CD14-positive monocyte (primary cell): ENCODE data around the gene STMND1. TPM values are rescaled to one million over a fixed set of nuclear protein-coding genes. Genes with fewer than 3 reads are reported as not detected.

Experiments
- DNase-seq, 3 donors: peaks; one replicate each; pipeline ENCODE4 v3.0.0-alpha.2; 2011 to 2022
- H2AFZ ChIP-seq: 2 replicates; pipeline ENCODE4 v1.6.0; 2012; ENCODE audit warnings: mild to moderate bottlenecking, low read depth, low read length, inconsistent platforms; ENCODE audit not compliant: insufficient read depth, poor library complexity, severe bottlenecking
- H3K27ac ChIP-seq, 2 donors: 1 replicate in 1 of 2; 2 replicates in 1 of 2; pipeline ENCODE4 v1.5.1; 2012 to 2013; ENCODE audit warnings: low read length in 2 of 2, control low read depth in 1 of 2, inconsistent platforms in 1 of 2, low read depth in 1 of 2, mild to moderate bottlenecking in 1 of 2
- H3K27me3 ChIP-seq, 2 donors: one replicate each; pipeline versions ENCODE4 v1.6.0 to v1.6.1; 2011 to 2013; ENCODE audit warnings: low read length in 2 of 2; ENCODE audit not compliant: control insufficient read depth in 2 of 2, insufficient read depth in 2 of 2
- H3K36me3 ChIP-seq, 2 donors: replicated peaks in 1 of 2; 1 replicate in 1 of 2; 2 replicates in 1 of 2; pipeline versions ENCODE4 v1.5.1 to v1.6.1; 2012 to 2013; ENCODE audit warnings: low read length in 2 of 2, control low read depth in 1 of 2, inconsistent platforms in 1 of 2, mild to moderate bottlenecking in 1 of 2; ENCODE audit not compliant: insufficient read depth in 2 of 2, control insufficient read depth in 1 of 2
- H3K4me1 ChIP-seq, 2 donors: 1 replicate in 1 of 2; 2 replicates in 1 of 2; pipeline versions ENCODE4 v1.5.1 to v1.6.1; 2012 to 2013; ENCODE audit warnings: low read length in 2 of 2, control low read depth in 1 of 2, inconsistent platforms in 1 of 2, mild to moderate bottlenecking in 1 of 2, moderate library complexity in 1 of 2; ENCODE audit not compliant: insufficient read depth in 2 of 2, control insufficient read depth in 1 of 2
- H3K4me2 ChIP-seq: replicated peaks from 2 replicates; pipeline ENCODE3; 2012; ENCODE audit warnings: low read length, moderate library complexity, mild to moderate bottlenecking; ENCODE audit not compliant: poor library complexity, severe bottlenecking; ENCODE audit errors: extremely low read depth
- H3K4me3 ChIP-seq, 3 experiments: fragments of 200-600 bp in 1 of 3; sonication (generic) in 1 of 3; replicated peaks in 1 of 3; 1 replicate in 2 of 3; 2 replicates in 1 of 3; pipeline ENCODE4 v1.5.1; 2011 to 2013; ENCODE audit warnings: low read length in 3 of 3, mild to moderate bottlenecking in 3 of 3, control low read depth in 2 of 3, low read depth in 2 of 3, inconsistent platforms in 1 of 3, moderate library complexity in 1 of 3
- H3K79me2 ChIP-seq: 2 replicates; pipeline ENCODE4 v1.6.0; 2012; ENCODE audit warnings: mild to moderate bottlenecking, control low read depth, inconsistent platforms, low read length, moderate library complexity; ENCODE audit not compliant: insufficient read depth
- H3K9ac ChIP-seq: 2 replicates; pipeline ENCODE4 v1.6.0; 2017; ENCODE audit warnings: low read length, mild to moderate bottlenecking; ENCODE audit not compliant: insufficient read depth, poor library complexity, severe bottlenecking
- H3K9me3 ChIP-seq, 2 donors: replicated peaks in 1 of 2; 1 replicate in 1 of 2; 2 replicates in 1 of 2; pipeline versions ENCODE4 v1.5.1 to v1.6.1; 2012 to 2013; ENCODE audit warnings: low read length in 2 of 2, control low read depth in 1 of 2; ENCODE audit not compliant: control insufficient read depth in 1 of 2, insufficient read depth in 1 of 2
- H4K20me1 ChIP-seq: 2 replicates; pipeline ENCODE4 v1.6.0; 2012; ENCODE audit warnings: mild to moderate bottlenecking, low read length, control low read depth, moderate library complexity; ENCODE audit not compliant: insufficient read depth
- H3K27ac Mint-ChIP-seq, 7 donors: one replicate each; pipeline ENCODE4 v1.8.0; 2020; ENCODE audit warnings: mild to moderate bottlenecking in 7 of 7, mixed read lengths in 7 of 7, moderate library complexity in 6 of 7, inconsistent platforms in 2 of 7
- H3K27me3 Mint-ChIP-seq, 3 donors: one replicate each; pipeline ENCODE4 v1.8.0; 2021 to 2022; ENCODE audit warnings: low read depth in 3 of 3, mild to moderate bottlenecking in 3 of 3, mixed read lengths in 3 of 3, moderate library complexity in 3 of 3, inconsistent platforms in 1 of 3
- H3K36me3 Mint-ChIP-seq, 2 donors: one replicate each; pipeline ENCODE4 v1.8.0; 2020; ENCODE audit warnings: mixed read lengths in 2 of 2, inconsistent platforms in 1 of 2, mild to moderate bottlenecking in 1 of 2
- H3K4me1 Mint-ChIP-seq: one replicate; pipeline ENCODE4 v1.8.0; 2020; ENCODE audit warnings: mild to moderate bottlenecking, mixed read lengths
- H3K4me3 Mint-ChIP-seq, 2 donors: one replicate each; pipeline ENCODE4 v1.8.0; 2020; ENCODE audit warnings: mild to moderate bottlenecking in 2 of 2, mixed read lengths in 2 of 2, moderate library complexity in 1 of 2
- H3K9me3 Mint-ChIP-seq, 7 donors: one replicate each; pipeline ENCODE4 v1.8.0; 2020 to 2022; ENCODE audit warnings: mixed read lengths in 7 of 7, mild to moderate bottlenecking in 6 of 7, moderate library complexity in 6 of 7, inconsistent platforms in 2 of 7
- CTCF ChIP-seq: fragments of 200-600 bp; IDR thresholded peaks from one replicate; pipeline ENCODE4 v1.8.0; 2022; ENCODE audit warnings: antibody characterized with exemption, mild to moderate bottlenecking
- WGBS: methylation state at CpG from one replicate; pipeline ENCODE4 v1.1.5; 2013; ENCODE audit warnings: missing lambda C conversion rate; ENCODE audit not compliant: insufficient coverage; 5-methylcytosine and 5-hydroxymethylcytosine counted together
- intact Hi-C, 2 donors: fragments of 100-400 bp; cut with micrococcal nuclease; formaldehyde crosslinking; loops; one replicate each; pipeline versions ENCODE4 v1.15.0 to v1.15.1; 2023
- polyA plus RNA-seq, 3 donors: library from polyadenylated mRNA; depleted of rRNA in 1 of 3; unstranded in 2 of 3; stranded (reverse) in 1 of 3; fragments of 300-500 nt in 2 of 3; fragments of >200 nt in 1 of 3; fragmentation: Illumina TruSeq in 2 of 3; gene quantifications; 1 replicate in 2 of 3; 2 replicates in 1 of 3; pipeline ENCODE4 v1.2.3, GENCODE V29; 2012 to 2021

Gene STMND1
- polyA plus RNA-seq, 3 donors: not detected

- Histone ChIP-seq H3K79me2 (no peaks in the 10 kb centered on the region), H3K9me3 (no peaks in the 10 kb centered on the region), H4K20me1 (no peaks in the 10 kb centered on the region), H3K9ac (no peak overlapping the region), H3K4me2 (no peak overlapping the region), H3K4me3 (no peak overlapping the region), H3K36me3 (no peaks in the 10 kb centered on the region), H3K27ac (no peak overlapping the region), H3K4me1 (no peaks in the 10 kb centered on the region), H3K27me3 (no peaks in the 10 kb centered on the region), H2AFZ (no peak overlapping the region)
- no peak for TF ChIP-seq CTCF
- Mint-ChIP-seq H3K9me3 (peaks cover 0 to 8% (median 3%) of the 10 kb centered on the region in 7 donors), H3K4me3 (no peak overlapping the region), H3K27ac (no peak overlapping the region), H3K36me3 (no peaks in the 10 kb centered on the region), H3K27me3 (peaks cover 4 to 11% (median 5%) of the 10 kb centered on the region in 3 donors), H3K4me1 (no peaks in the 10 kb centered on the region)
- intact Hi-C loops: no loop called here
- DNase-seq: no peak
- WGBS: 67% methylated on average over 1 of the region's 2 CpGs
These were observed 44.5 kb upstream of the STMND1 start for GRCh38 chr6:17057322-17057721.

GRCh38 chr6:17058550-17058949, 43.3 kb upstream of the STMND1 start:
- DNase-seq: no peak
- Mint-ChIP-seq H3K4me1 (no peaks in the 10 kb centered on the region), H3K4me3 (no peak overlapping the region), H3K9me3 (peaks cover 0 to 6% (median 3%) of the 10 kb centered on the region in 7 donors), H3K36me3 (no peaks in the 10 kb centered on the region), H3K27me3 (peaks cover 1 to 8% (median 6%) of the 10 kb centered on the region in 3 donors), H3K27ac (no peak overlapping the region)
- Histone ChIP-seq H2AFZ (no peak overlapping the region), H3K27me3 (no peaks in the 10 kb centered on the region), H3K4me3 (no peak overlapping the region), H3K4me1 (no peaks in the 10 kb centered on the region), H3K36me3 (no peaks in the 10 kb centered on the region), H3K79me2 (no peaks in the 10 kb centered on the region), H3K27ac (no peak overlapping the region), H3K4me2 (no peak overlapping the region), H3K9me3 (no peaks in the 10 kb centered on the region), H3K9ac (no peak overlapping the region), H4K20me1 (no peaks in the 10 kb centered on the region)
- WGBS: no CpG with 5 or more reads among the region's 2 CpGs
- no peak for TF ChIP-seq CTCF
- intact Hi-C loops: no loop called here
